HG03460 (cell line): ENCODE data around the gene DMPK.

ENCODE experiments used
- ATAC-seq: cut with Tn5 transposase; IDR thresholded peaks from one replicate; pipeline ENCODE4 v1.9.1; 2021; ENCODE audit not compliant: unreplicated experiment

Gene DMPK

GRCh38 chr19:45770192-45771101 lies 11.8 kb downstream of the DMPK start:
- peak; percentile 44 for ATAC-seq

- ATAC-seq = no peak
Observed at GRCh38 chr19:45769821-45770191, 12.5 kb downstream of the DMPK start.

GRCh38 chr19:45768984-45769782 lies 13.1 kb downstream of the DMPK start, which contains the start of gene SIX5:
Gene SIX5, minus strand, starts transcription at chr19:45769252. Its CDS starts 408 bp downstream, at chr19:45768844.
- peak; percentile 45 for ATAC-seq

GRCh38 chr19:45768655-45768983 lies 13.7 kb downstream of the DMPK start:
- no peak for ATAC-seq

GRCh38 chr19:45767881-45768654 lies 14.2 kb downstream of the DMPK start:
- no peak for ATAC-seq

- ATAC-seq = no peak
Observed at GRCh38 chr19:45767410-45767880, 14.8 kb downstream of the DMPK start.

GRCh38 chr19:45766869-45767346 lies 15.4 kb downstream of the DMPK start:
- ATAC-seq = no peak

GRCh38 chr19:45766296-45766868 lies 15.9 kb downstream of the DMPK start:
- no peak for ATAC-seq

- ATAC-seq = no peak
Observed at GRCh38 chr19:45765702-45766295, 16.5 kb downstream of the DMPK start.

- ATAC-seq = no peak
Observed at GRCh38 chr19:45764945-45765701, 17.2 kb downstream of the DMPK start.

GRCh38 chr19:45764475-45764874 lies 17.8 kb downstream of the DMPK start:
- ATAC-seq = no peak

- no peak for ATAC-seq
Observed at GRCh38 chr19:45763691-45764294, 18.5 kb downstream of the DMPK start.

- ATAC-seq = no peak
Observed at GRCh38 chr19:45762870-45763631, 19.2 kb downstream of the DMPK start.

- no peak for ATAC-seq
Observed at GRCh38 chr19:45761714-45762113, 20.6 kb downstream of the DMPK start.

GRCh38 chr19:45758921-45759320 lies 23.4 kb downstream of the DMPK start:
- ATAC-seq = no peak

GRCh38 chr19:45757695-45758094 lies 24.6 kb downstream of the DMPK start:
- no peak for ATAC-seq

GRCh38 chr19:45754323-45754722 lies 28.0 kb downstream of the DMPK start:
- no peak for ATAC-seq

- no peak for ATAC-seq
Observed at GRCh38 chr19:45753548-45753947, 28.7 kb downstream of the DMPK start.
